ENCODE results near the gene PACS2.

PACS2 gene

GRCh38 chr14:105419195-105420091 lies 104.9 kb downstream of the PACS2 start, which contains the start of gene MTA1:
Gene MTA1 (plus strand): TSS chr14:105419827. CDS start chr14:105420036, 209 bp downstream.
- DNase-seq (ENCODE audit: low spot score), result peak; percentile 73
- FAIRE-seq, result no peak

- no peak for FAIRE-seq
- DNase-seq (ENCODE audit: low spot score), result no peak
Observed at GRCh38 chr14:105420101-105420973, 105.8 kb downstream of the PACS2 start.

GRCh38 chr14:105420974-105421674 lies 106.6 kb downstream of the PACS2 start:
- no peak for FAIRE-seq

GRCh38 chr14:105421723-105422615 lies 107.4 kb downstream of the PACS2 start:
- DNase-seq (ENCODE audit: low spot score), result no peak

More at GRCh38 chr14:105420974-105421674, 106.6 kb downstream of the PACS2 start:
- DNase-seq (ENCODE audit: low spot score), result no peak

GRCh38 chr14:105422695-105423487 lies 108.3 kb downstream of the PACS2 start:
- FAIRE-seq (no peak), DNase-seq (ENCODE audit: low spot score) (no peak)

More at GRCh38 chr14:105421723-105422615, 107.4 kb downstream of the PACS2 start:
- no peak for FAIRE-seq

- DNase-seq (ENCODE audit: low spot score), result no peak
- no peak for FAIRE-seq
Observed at GRCh38 chr14:105423488-105424195, 109.1 kb downstream of the PACS2 start.

- FAIRE-seq (no peak), DNase-seq (ENCODE audit: low spot score) (no peak)
Observed at GRCh38 chr14:105424861-105425260, 110.3 kb downstream of the PACS2 start.

GRCh38 chr14:105425823-105426247 lies 111.3 kb downstream of the PACS2 start:
- no peak for FAIRE-seq
- DNase-seq (ENCODE audit: low spot score), result no peak

GRCh38 chr14:105426416-105427130 lies 112.0 kb downstream of the PACS2 start:
- DNase-seq (ENCODE audit: low spot score) (no peak), FAIRE-seq (no peak)

- FAIRE-seq (no peak), DNase-seq (ENCODE audit: low spot score) (no peak)
Observed at GRCh38 chr14:105427412-105427811, 112.9 kb downstream of the PACS2 start.

GRCh38 chr14:105427936-105428485 lies 113.5 kb downstream of the PACS2 start:
- no peak for DNase-seq (ENCODE audit: low spot score)
- FAIRE-seq, result no peak

- FAIRE-seq (no peak), DNase-seq (ENCODE audit: low spot score) (no peak)
Observed at GRCh38 chr14:105430042-105430441, 115.5 kb downstream of the PACS2 start.

- FAIRE-seq, result no peak
- DNase-seq (ENCODE audit: low spot score), result peak; percentile 61
Observed at GRCh38 chr14:105430565-105430964, 116.0 kb downstream of the PACS2 start.

GRCh38 chr14:105431256-105431655 lies 116.7 kb downstream of the PACS2 start:
- FAIRE-seq (no peak), DNase-seq (ENCODE audit: low spot score) (no peak)

GRCh38 chr14:105432657-105433056 lies 118.1 kb downstream of the PACS2 start:
- DNase-seq (ENCODE audit: low spot score), result no peak
- FAIRE-seq, result no peak

GRCh38 chr14:105433161-105433605 lies 118.6 kb downstream of the PACS2 start:
- DNase-seq (ENCODE audit: low spot score) (no peak), FAIRE-seq (no peak)

GRCh38 chr14:105436402-105436801 lies 121.9 kb downstream of the PACS2 start:
- no peak for DNase-seq (ENCODE audit: low spot score)
- FAIRE-seq, result no peak
